ENCODE results near the gene ECI1.
A peak's percentile ranks its signal among the peaks of the same experiment; 100 is the strongest.

ECI1 gene

GRCh38 chr16:2196162-2196980 lies 55.0 kb downstream of the ECI1 start, which contains the start of gene CASKIN1:
Gene CASKIN1 (minus strand): TSS chr16:2196605. CDS start chr16:2196432, 173 bp downstream.
- no peak for TF ChIP-seq CTCF (IDR thresholded peaks at IDR 0.05; ENCODE audit: control extremely low read depth, extremely low read depth, low read depth, missing control alignments)
- DNase-seq (ENCODE audit: extremely low spot score): peak; percentile 48
- ChIA-PET CTCF (interaction anchor here (1.9 to 2.1 kb wide), 2 partner anchors 14 to 37 kb away, joined by 5 read pairs; no protein-coding TSS in a partner anchor), POLR2A (interaction anchor here (0.5 to 1.6 kb wide), 2 partner anchors 41 to 242 kb away, joined by 3 to 6 read pairs; partner anchors contain the start of gene TRAF7)

- POLR2A ChIA-PET: interaction anchor here (0.5 to 3.3 kb wide), 2 partner anchors 41 to 243 kb away, joined by 6 to 14 read pairs; partner anchors contain the start of gene TRAF7
- no peak for DNase-seq (ENCODE audit: extremely low spot score)
- CTCF ChIA-PET: interaction anchor here (0.7 to 2.2 kb wide), 22 partner anchors 8 to 317 kb away, joined by 3 to 20 read pairs (median 5); partner anchors contain the start of genes ECI1 and MLST8
- no peak for TF ChIP-seq CTCF (IDR thresholded peaks at IDR 0.05; ENCODE audit: control extremely low read depth, extremely low read depth, low read depth, missing control alignments)
Observed at GRCh38 chr16:2195322-2196161, 55.8 kb downstream of the ECI1 start.

GRCh38 chr16:2194852-2195321 lies 56.5 kb downstream of the ECI1 start:
- ChIA-PET POLR2A (interaction anchor here (3.3 kb wide), 1 partner anchor 40 kb away, joined by 14 read pairs; the partner anchor contains the start of gene TRAF7), CTCF (interaction anchor here (0.6 to 2.2 kb wide), 26 partner anchors 8 to 317 kb away, joined by 3 to 20 read pairs (median 4); partner anchors contain the start of genes CCNF, ECI1 and MLST8)
- peak; percentile 55 for TF ChIP-seq CTCF (IDR thresholded peaks at IDR 0.05; ENCODE audit: control extremely low read depth, extremely low read depth, low read depth, missing control alignments)
- DNase-seq (ENCODE audit: extremely low spot score): peak; percentile 75

- no peak for TF ChIP-seq CTCF (IDR thresholded peaks at IDR 0.05; ENCODE audit: control extremely low read depth, extremely low read depth, low read depth, missing control alignments)
- DNase-seq (ENCODE audit: extremely low spot score): no peak
- POLR2A ChIA-PET: interaction anchor here (3.3 kb wide), 1 partner anchor 39 kb away, joined by 14 read pairs; the partner anchor contains the start of gene TRAF7
- CTCF ChIA-PET: interaction anchor here (0.6 to 2.2 kb wide), 22 partner anchors 9 to 318 kb away, joined by 3 to 20 read pairs (median 5); partner anchors contain the start of genes CCNF, ECI1 and MLST8
Observed at GRCh38 chr16:2194166-2194834, 57.1 kb downstream of the ECI1 start.

- CTCF ChIA-PET: interaction anchor here (0.9 kb wide), 2 partner anchors 13 to 149 kb away, joined by 4 read pairs; partner anchors contain the start of gene ABCA3
- DNase-seq (ENCODE audit: extremely low spot score): no peak
- TF ChIP-seq CTCF (IDR thresholded peaks at IDR 0.05; ENCODE audit: control extremely low read depth, extremely low read depth, low read depth, missing control alignments): no peak
- POLR2A ChIA-PET: no interaction called here
Observed at GRCh38 chr16:2191446-2191706, 60.0 kb downstream of the ECI1 start.
